Activated T-helper 1 cell treated with anti-CD3 and anti-CD28 coated beads, Interleukin-12 subunit alpha, Interleukin-12 subunit beta, Interleukin-2, Interleukin-4 antibody, amounts not matched to agents 30 ng/mL and 10 ng/mL and 1 ng/mL, durations not matched to agents 14 hours and 24 hours and 36 hours (primary cell): ENCODE data around the gene MMRN2. TPM values are rescaled to one million over a fixed set of nuclear protein-coding genes. Genes with fewer than 3 reads are reported as not detected.
"Not testable (repeated sequence)": the region's sequence is repeated elsewhere in the genome, so short reads cannot be mapped to it uniquely, and the experiment has no call there.

Experiments used
- DNase-seq: peaks from one replicate; pipeline ENCODE4 v3.0.0; 2021; ENCODE audit warnings: low spot score
- H3K27ac Mint-ChIP-seq: one replicate; pipeline ENCODE4 v1.8.0; 2021; ENCODE audit warnings: mild to moderate bottlenecking, mixed read lengths
- H3K27me3 Mint-ChIP-seq: one replicate; pipeline ENCODE4 v1.8.0; 2022; ENCODE audit warnings: mild to moderate bottlenecking, moderate library complexity, mixed read lengths; ENCODE audit not compliant: insufficient read depth
- H3K36me3 Mint-ChIP-seq: one replicate; pipeline ENCODE4 v1.8.0; 2021; ENCODE audit warnings: low read depth, mixed read lengths
- H3K4me1 Mint-ChIP-seq: one replicate; pipeline ENCODE4 v1.8.0; 2021; ENCODE audit warnings: low read depth, mixed read lengths
- H3K4me3 Mint-ChIP-seq: one replicate; pipeline ENCODE4 v1.8.0; 2021; ENCODE audit warnings: mild to moderate bottlenecking, moderate library complexity, mixed read lengths
- H3K9me3 Mint-ChIP-seq: one replicate; pipeline ENCODE4 v1.8.0; 2021; ENCODE audit warnings: mixed read lengths
- intact Hi-C: fragments of 100-400 bp; cut with micrococcal nuclease; formaldehyde crosslinking; loops from one replicate; pipeline ENCODE4 v1.15.1; 2024
- total RNA-seq: library from RNA; stranded (reverse); gene quantifications from 2 replicates; pipeline ENCODE4 v1.2.3, GENCODE V29; 2022

Gene MMRN2
- total RNA-seq, 1 donor from 2014 or later = not detected

DNA sequence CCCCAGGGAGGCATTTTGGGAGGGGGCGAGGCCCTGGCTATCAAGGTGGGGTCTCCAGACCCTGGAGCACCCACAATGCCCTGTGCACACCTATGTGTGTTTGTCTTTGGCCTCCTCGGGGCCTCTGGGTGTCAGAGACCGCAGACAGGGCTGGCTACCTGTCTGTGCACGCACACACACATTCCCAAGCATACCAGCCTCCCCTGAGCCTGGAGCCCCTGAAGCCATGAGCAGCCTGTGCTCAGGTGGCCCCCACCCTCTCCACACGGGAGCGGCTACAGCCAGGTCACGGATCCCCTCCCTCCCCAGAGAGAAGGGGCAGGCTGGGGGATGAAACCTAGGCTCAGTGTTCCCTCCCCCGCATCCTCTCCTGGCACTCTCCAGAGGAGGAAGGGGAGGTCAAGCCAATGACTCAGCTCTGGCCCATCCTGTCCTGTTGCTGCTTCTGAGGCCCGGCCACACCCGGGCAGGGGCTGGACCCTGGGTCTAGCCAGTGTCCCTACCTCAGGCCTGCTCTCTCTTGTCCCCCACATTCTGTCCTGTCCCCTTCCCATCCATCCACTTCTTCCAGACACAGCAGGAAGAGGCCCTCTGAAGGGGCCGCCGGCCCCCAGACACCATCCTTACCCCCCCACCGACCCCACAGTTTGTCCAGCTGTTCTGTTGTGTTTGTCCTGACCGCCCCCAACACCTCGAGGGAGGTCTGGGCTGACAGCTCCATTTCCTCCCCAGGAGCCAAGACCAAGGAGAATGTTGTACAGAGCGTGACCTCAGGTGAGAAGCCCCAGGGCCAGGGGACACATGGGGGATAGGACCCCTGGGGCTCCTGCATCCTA lies 1.7 kb upstream of the MMRN2 start:
- intact Hi-C loops = no loop called here

DNA sequence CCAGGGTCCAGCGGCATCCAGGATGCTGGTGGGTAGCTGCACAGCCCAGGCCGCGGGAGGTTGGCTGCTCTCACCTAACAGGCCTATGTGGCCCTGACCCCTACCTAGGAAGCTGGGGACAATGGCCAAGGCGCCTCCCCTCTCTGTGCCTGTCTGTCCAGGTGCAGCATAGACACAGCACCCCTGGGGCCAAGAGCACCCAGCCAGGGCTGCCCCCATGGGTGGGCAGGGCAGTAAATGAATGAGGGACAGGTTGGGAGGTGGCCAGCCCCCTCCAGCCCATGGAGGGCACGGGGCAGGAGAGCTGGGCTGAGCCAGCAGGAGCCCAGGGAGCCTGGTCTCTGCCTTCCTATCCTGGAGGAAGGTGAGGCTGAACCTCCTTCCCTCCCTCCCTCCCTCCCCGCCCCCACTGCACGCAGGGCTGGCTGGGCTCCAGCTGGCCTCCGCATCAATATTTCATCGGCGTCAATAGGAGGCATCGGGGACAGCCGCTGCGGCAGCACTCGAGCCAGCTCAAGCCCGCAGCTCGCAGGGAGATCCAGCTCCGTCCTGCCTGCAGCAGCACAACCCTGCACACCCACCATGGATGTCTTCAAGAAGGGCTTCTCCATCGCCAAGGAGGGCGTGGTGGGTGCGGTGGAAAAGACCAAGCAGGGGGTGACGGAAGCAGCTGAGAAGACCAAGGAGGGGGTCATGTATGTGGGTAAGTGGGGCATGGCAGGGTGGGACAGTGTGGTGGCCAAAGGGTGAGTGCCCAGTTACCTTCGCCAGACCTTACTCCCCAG lies 893 bp upstream of the MMRN2 start, which contains the start of gene SNCG:
Gene SNCG, plus strand, starts transcription at position 484 of the 785 bp plus-strand sequence. Its CDS starts 99 bp downstream, at position 583.
- Mint-ChIP-seq H3K27me3 (no peaks in the 10 kb centered on the region), H3K4me3 (no peak within 1 kb of the TSS), H3K36me3 (no peaks in the 10 kb centered on the region), H3K27ac (no peak within 1 kb of the TSS), H3K9me3 (no peaks in the 10 kb centered on the region), H3K4me1 (no peaks in the 10 kb centered on the region)
- no peak for DNase-seq
- intact Hi-C loops = no loop called here

More for the DNA sequence above, 1.7 kb upstream of the MMRN2 start:
- Mint-ChIP-seq H3K4me1 (no peaks in the 10 kb centered on the region), H3K4me3 (no peak overlapping the region), H3K36me3 (no peaks in the 10 kb centered on the region), H3K9me3 (no peaks in the 10 kb centered on the region), H3K27me3 (no peaks in the 10 kb centered on the region), H3K27ac (no peak overlapping the region)
- no peak for DNase-seq

- Mint-ChIP-seq H3K27me3 (no peaks in the 10 kb centered on the region), H3K27ac (no peak overlapping the region), H3K36me3 (peaks cover 4% of the 10 kb centered on the region)
Observed at GRCh38 chr10:86956848-86957448, 467 bp downstream of the MMRN2 start.

GRCh38 chr10:86956195-86956847 lies 1.1 kb downstream of the MMRN2 start:
- no peaks in the 10 kb centered on the region for H3K27me3 Mint-ChIP-seq
- no peak overlapping the region for H3K27ac Mint-ChIP-seq
- no peak for DNase-seq
- H3K9me3 Mint-ChIP-seq = peaks cover 12% of the 10 kb centered on the region
- H3K4me1 Mint-ChIP-seq = no peaks in the 10 kb centered on the region
- intact Hi-C loops = no loop called here
- peaks cover 4% of the 10 kb centered on the region for H3K36me3 Mint-ChIP-seq
- no peak overlapping the region for H3K4me3 Mint-ChIP-seq

More at GRCh38 chr10:86956848-86957448, 467 bp downstream of the MMRN2 start:
- no peak for DNase-seq
- Mint-ChIP-seq H3K9me3 (peaks cover 7% of the 10 kb centered on the region), H3K4me1 (no peaks in the 10 kb centered on the region), H3K4me3 (no peak overlapping the region)
- intact Hi-C loops = no loop called here

DNA sequence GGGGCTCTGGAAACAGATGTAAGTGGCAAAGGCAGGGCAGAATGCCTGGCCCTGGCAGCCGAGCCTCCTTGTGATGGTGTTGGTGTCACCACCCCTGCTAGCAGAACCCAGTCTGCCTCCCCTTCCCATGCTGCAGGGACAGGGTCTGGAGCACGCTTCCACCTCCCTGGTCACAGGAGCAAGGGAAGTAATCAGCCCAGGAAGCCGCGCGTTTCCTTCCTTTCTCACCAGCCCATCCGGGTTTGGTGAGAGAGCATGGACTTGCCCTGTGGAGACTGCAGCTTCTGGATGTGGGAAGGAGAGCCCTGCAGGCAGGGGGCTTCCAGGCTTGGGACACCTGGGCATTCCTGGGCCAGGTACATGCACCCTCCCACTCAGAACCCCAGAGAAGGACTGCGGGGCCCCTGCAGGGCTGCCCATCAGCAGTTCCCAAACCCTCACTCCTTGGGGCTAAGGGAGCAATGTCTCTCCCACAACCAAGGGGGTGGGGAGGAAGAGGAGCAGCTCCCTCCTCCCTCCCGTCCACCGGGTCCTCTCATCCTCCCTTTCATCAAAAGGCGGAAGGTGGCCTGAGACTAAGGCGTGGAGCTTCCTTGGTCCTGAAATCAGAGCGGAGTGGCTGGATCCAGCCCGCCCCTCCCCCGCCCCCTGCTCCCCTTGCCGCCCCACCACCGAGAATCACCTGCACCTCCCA lies 1.8 kb downstream of the MMRN2 start:
- Mint-ChIP-seq H3K27me3 (no peaks in the 10 kb centered on the region), H3K27ac (no peak overlapping the region), H3K36me3 (peaks cover 4% of the 10 kb centered on the region), H3K9me3 (peaks cover 12% of the 10 kb centered on the region), H3K4me3 (no peak overlapping the region), H3K4me1 (peaks cover 2% of the 10 kb centered on the region)
- intact Hi-C loops = no loop called here
- DNase-seq = no peak

GRCh38 chr10:86954681-86955500 lies 2.5 kb downstream of the MMRN2 start:
- no peak overlapping the region for H3K27ac Mint-ChIP-seq
- peaks cover 12% of the 10 kb centered on the region for H3K9me3 Mint-ChIP-seq
- peaks cover 6% of the 10 kb centered on the region for H3K36me3 Mint-ChIP-seq
- intact Hi-C loops = no loop called here
- H3K27me3 Mint-ChIP-seq = no peaks in the 10 kb centered on the region
- no peak overlapping the region for H3K4me3 Mint-ChIP-seq
- peaks cover 8% of the 10 kb centered on the region for H3K4me1 Mint-ChIP-seq
- DNase-seq = no peak

DNA sequence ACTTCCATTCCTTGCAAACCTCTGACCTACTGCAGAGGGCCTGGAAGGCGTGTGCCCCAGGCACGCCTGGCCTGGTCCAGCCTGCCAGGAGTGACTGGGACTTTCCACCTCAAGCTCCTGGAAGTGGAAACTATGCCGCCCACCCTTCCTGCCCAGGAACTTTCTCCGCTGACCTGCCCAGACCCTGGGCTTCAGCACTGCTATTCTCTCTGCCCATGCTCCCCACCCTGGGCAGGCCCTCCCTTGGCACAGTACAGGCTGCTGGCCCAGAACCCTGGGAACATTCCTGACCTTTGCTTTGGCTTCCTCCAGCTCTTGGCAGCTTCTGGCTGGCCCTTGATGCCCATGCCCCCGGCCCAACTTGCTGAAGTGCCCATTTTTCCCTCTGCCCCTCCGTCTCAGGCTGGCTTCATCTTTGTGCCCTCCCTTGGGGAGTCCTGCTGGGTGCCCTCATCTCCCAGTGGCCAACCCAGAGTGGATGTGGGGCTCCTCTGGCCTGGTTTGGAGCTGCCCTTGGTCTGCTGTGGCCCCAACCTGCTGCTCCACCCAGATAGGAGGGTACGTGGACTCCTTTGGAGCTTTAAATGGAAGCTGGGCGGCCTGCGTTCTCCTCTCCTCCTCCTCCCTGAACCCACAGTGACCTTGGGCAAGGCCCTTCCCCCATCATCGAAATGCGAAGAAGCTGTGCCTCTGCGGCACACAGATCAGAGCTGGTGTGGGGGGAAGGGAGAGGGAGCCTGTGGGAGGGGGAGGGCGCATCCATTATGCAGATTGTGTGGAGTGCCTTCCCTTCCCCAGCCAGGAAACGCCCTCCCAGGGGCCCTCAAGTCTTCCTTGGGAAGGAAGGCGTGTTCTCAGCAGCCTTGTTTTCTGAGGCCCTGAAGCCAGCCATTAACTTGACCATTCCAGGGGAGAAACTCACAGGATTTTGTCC lies 3.4 kb downstream of the MMRN2 start:
- Mint-ChIP-seq H3K9me3 (peaks cover 12% of the 10 kb centered on the region), H3K27ac (no peak overlapping the region), H3K4me3 (no peak overlapping the region), H3K36me3 (peaks cover 6% of the 10 kb centered on the region), H3K27me3 (no peaks in the 10 kb centered on the region), H3K4me1 (peaks cover 8% of the 10 kb centered on the region)
- intact Hi-C loops = no loop called here
- DNase-seq = no peak

DNA sequence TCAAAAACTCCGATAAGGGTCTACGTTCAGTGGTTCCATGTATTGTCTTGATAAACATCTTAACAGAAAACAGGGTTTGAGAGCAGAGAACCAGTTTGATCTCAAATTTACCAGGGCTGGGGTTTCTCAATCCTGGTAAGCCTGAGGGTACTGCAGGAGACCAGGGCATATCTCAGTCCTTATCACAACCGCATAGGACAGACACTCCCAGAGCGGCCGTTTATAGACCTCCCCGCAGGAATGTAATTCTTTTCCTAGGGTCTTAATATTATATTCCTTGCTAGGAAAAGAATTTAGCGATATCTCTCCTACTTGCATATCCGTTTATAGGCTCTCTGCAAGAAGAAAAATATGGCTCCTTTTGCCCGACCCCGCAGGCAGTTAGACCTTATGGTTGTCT lies 4.7 kb downstream of the MMRN2 start:
- H3K4me1 Mint-ChIP-seq, intact Hi-C loops: not testable (repeated sequence)
- peaks cover 12% of the 10 kb centered on the region for H3K9me3 Mint-ChIP-seq

DNA sequence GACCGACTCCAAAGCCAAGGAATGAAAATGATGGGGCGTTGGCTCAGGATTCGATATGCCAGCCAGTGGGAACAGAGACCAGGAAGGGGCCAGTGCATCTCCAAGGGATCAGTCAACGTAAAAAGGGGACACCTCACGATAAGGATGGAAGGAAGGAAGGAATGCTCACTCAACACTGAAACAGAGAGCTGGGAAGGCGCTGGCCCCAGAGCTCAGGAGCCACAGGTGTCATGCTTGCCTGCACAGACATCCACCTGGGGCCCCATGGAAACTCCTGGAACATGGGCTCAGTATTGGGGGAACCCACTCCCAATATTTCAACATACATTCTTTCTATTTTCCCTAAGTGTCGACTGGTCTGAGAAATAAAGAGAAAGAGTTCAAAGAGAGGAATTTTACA lies 5.3 kb downstream of the MMRN2 start:
- intact Hi-C loops = no loop called here
- no peak overlapping the region for H3K4me3 Mint-ChIP-seq
- no peak for DNase-seq
- H3K27ac Mint-ChIP-seq = no peak overlapping the region
- H3K27me3 Mint-ChIP-seq = no peaks in the 10 kb centered on the region
- H3K4me1 Mint-ChIP-seq = peaks cover 8% of the 10 kb centered on the region
- peaks cover 12% of the 10 kb centered on the region for H3K9me3 Mint-ChIP-seq
- H3K36me3 Mint-ChIP-seq = peaks cover 6% of the 10 kb centered on the region

More for the DNA sequence above, 4.7 kb downstream of the MMRN2 start:
- not testable (repeated sequence) for DNase-seq, H3K27ac Mint-ChIP-seq, H3K36me3 Mint-ChIP-seq, H3K27me3 Mint-ChIP-seq, H3K4me3 Mint-ChIP-seq

DNA sequence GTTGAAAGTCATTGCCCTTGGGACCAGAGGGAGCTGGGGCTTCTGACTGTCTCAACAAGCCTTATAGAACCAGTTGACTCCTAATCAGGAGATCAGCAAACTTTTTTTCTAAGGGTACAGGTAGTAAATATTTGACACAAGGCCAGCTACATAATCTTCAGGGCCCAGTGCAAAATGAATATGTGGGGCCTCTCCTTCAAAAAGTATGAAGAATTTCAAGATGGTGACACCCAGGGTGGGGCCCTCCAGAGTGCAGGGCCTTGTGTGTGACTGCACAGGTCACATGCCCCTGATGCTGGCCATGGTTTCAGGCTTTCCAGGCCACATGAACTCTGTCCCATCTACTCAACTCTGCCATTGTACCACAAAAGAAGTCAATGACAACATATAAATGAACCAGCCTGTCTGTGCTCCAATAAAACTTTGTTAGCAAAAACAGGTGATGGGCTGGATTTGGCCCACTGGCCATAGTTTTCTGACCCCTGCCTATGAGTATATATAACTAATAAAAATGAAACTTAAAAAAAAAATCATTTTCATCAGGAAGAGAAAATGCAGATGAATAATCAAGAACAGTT lies 6.1 kb downstream of the MMRN2 start:
- Mint-ChIP-seq H3K4me3 (no peak overlapping the region), H3K36me3 (peaks cover 6% of the 10 kb centered on the region)
- intact Hi-C loops = no loop called here

More for the DNA sequence above, 6.1 kb downstream of the MMRN2 start:
- Mint-ChIP-seq H3K4me1 (peaks cover 8% of the 10 kb centered on the region), H3K9me3 (peaks cover 12% of the 10 kb centered on the region), H3K27me3 (peaks cover 4% of the 10 kb centered on the region), H3K27ac (no peak overlapping the region)
- no peak for DNase-seq
